CD4-positive, alpha-beta T cell (primary cell): ENCODE measurements around the gene PBX1. TPM values are rescaled to one million over a fixed set of nuclear protein-coding genes. Genes with fewer than 3 reads are reported as not detected.

ENCODE experiments used
- ATAC-seq: fragments of 200-7000 bp; cut with Tn5 transposase; one replicate; pipeline ENCODE4 v1.10.0; 2022; ENCODE audit warnings: mild to moderate bottlenecking; ENCODE audit not compliant: poor library complexity
- CTCF ChIA-PET: fragments of 350-600 bp; sonication (Branson Sonifier 250); formaldehyde crosslinking; loops from one replicate; lab custom pipeline; 2021; ENCODE audit warnings: antibody characterized with exemption, inconsistent platforms; lab: Charles Lee
- POLR2A ChIA-PET: fragments of 350-600 bp; sonication (Branson Sonifier 250); formaldehyde crosslinking; loops from one replicate; lab custom pipeline; 2021; ENCODE audit warnings: antibody characterized with exemption, inconsistent platforms; lab: Charles Lee
- DNase-seq, 14 experiments: peaks; one replicate each; pipeline ENCODE4 v3.0.0-alpha.2; 2013 to 2020; ENCODE audit warnings: mixed read lengths in 2 of 14
- H3K27ac ChIP-seq, 2 donors: one replicate each; pipeline versions ENCODE4 v1.5.1 to v1.7.0; 2013; ENCODE audit warnings: low read length in 2 of 2, low read depth in 1 of 2, mild to moderate bottlenecking in 1 of 2
- H3K27me3 ChIP-seq, 2 experiments: 1 replicate in 1 of 2; 2 replicates in 1 of 2; pipeline versions ENCODE4 v1.6.1 to v1.7.0; 2013; ENCODE audit warnings: low read length in 2 of 2, control low read depth in 1 of 2, mild to moderate bottlenecking in 1 of 2, moderate library complexity in 1 of 2; ENCODE audit not compliant: insufficient read depth in 2 of 2, control insufficient read depth in 1 of 2
- H3K36me3 ChIP-seq: one replicate; pipeline ENCODE4 v1.6.1; 2013; ENCODE audit warnings: low read length, control low read depth; ENCODE audit not compliant: insufficient read depth
- H3K4me1 ChIP-seq: one replicate; pipeline ENCODE4 v1.6.1; 2013; ENCODE audit warnings: low read length, control low read depth; ENCODE audit not compliant: insufficient read depth
- H3K4me3 ChIP-seq: one replicate; pipeline ENCODE4 v1.5.1; 2013; ENCODE audit warnings: mild to moderate bottlenecking, low read length, moderate library complexity
- H3K9me3 ChIP-seq, 2 experiments: 1 replicate in 1 of 2; 2 replicates in 1 of 2; pipeline versions ENCODE4 v1.6.1 to v1.7.0; 2013; ENCODE audit warnings: low read length in 2 of 2, mild to moderate bottlenecking in 2 of 2, control low read depth in 1 of 2, moderate library complexity in 1 of 2; ENCODE audit not compliant: control insufficient read depth in 1 of 2, insufficient read depth in 1 of 2
- H3K27ac Mint-ChIP-seq: one replicate; pipeline ENCODE4 v1.8.0; 2020; ENCODE audit warnings: mixed read lengths
- H3K27me3 Mint-ChIP-seq: one replicate; pipeline ENCODE4 v1.8.0; 2021; ENCODE audit warnings: mixed read lengths
- H3K36me3 Mint-ChIP-seq: one replicate; pipeline ENCODE4 v1.8.0; 2021; ENCODE audit warnings: low read depth, mixed read lengths
- H3K4me1 Mint-ChIP-seq: one replicate; pipeline ENCODE4 v1.8.0; 2021; ENCODE audit warnings: low read depth, mixed read lengths
- H3K4me3 Mint-ChIP-seq: one replicate; pipeline ENCODE4 v1.8.0; 2020; ENCODE audit warnings: mild to moderate bottlenecking, mixed read lengths
- H3K9me3 Mint-ChIP-seq: one replicate; pipeline ENCODE4 v1.8.0; 2020; ENCODE audit warnings: mixed read lengths
- CTCF ChIP-seq: fragments of 200-600 bp; IDR thresholded peaks from one replicate; pipeline ENCODE4 v1.8.0; 2022; ENCODE audit warnings: antibody characterized with exemption, mild to moderate bottlenecking
- intact Hi-C, 2 experiments: fragments of 100-400 bp; cut with DNase I in 1 of 2; cut with micrococcal nuclease in 1 of 2; formaldehyde crosslinking; loops; one replicate each; pipeline versions ENCODE4 v1.15.1 to v1.9.0; 2023 to 2025; cut with DNase I, micrococcal nuclease
- total RNA-seq, 174 experiments: library from RNA in 2 of 174; stranded (reverse) in 2 of 174; gene quantifications; one replicate each; pipeline ENCODE4 v1.2.3 and lab custom pipeline; 2021 to 2026

The PBX1 gene
- total RNA-seq, 2 experiments from 2014 or later = 0.64 to 0.96 TPM

DNA sequence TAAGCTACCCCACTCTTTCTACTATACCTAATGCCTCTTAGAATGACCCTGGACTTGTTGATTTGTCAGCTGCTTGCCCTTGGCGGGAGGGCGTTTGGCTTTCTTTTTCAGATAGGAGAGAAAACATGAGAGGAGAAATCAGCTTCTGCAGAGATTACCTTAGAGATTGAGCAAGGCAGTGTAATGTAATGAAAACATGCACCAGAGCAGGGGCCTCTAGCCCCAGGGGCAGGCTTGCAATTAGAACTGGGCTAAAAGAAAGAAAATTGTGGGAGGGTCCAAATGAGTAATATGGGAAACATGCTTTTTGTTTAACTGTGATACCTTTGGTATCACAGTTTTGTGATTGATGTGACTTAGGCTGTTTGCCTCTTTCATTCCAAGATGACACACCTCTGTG lies 89.7 kb downstream of the PBX1 start:
- Mint-ChIP-seq H3K9me3 (no peaks in the 10 kb centered on the region), H3K4me3 (no peak overlapping the region), H3K4me1 (no peaks in the 10 kb centered on the region), H3K36me3 (no peaks in the 10 kb centered on the region), H3K27me3 (no peaks in the 10 kb centered on the region), H3K27ac (no peak overlapping the region)
- Histone ChIP-seq H3K36me3 (no peaks in the 10 kb centered on the region), H3K4me1 (no peaks in the 10 kb centered on the region), H3K9me3 (peaks cover 0 to 10% of the 10 kb centered on the region in 2 experiments), H3K4me3 (no peak overlapping the region), H3K27me3 (no peaks in the 10 kb centered on the region), H3K27ac (no peak overlapping the region)
- intact Hi-C loops = no loop called here
- no peak for TF ChIP-seq CTCF
- ATAC-seq = no peak
- CTCF ChIA-PET = no interaction called here
- no peak for DNase-seq
- POLR2A ChIA-PET = no interaction called here

- no peaks in the 10 kb centered on the region for H3K36me3 Mint-ChIP-seq
- ChIA-PET POLR2A (no interaction called here), CTCF (no interaction called here)
- no peak overlapping the region for H3K27ac Mint-ChIP-seq
- Histone ChIP-seq H3K27ac (no peak overlapping the region), H3K9me3 (peaks cover 0 to 10% of the 10 kb centered on the region in 2 experiments), H3K27me3 (no peaks in the 10 kb centered on the region), H3K4me3 (no peak overlapping the region), H3K4me1 (no peaks in the 10 kb centered on the region), H3K36me3 (no peaks in the 10 kb centered on the region)
- no peaks in the 10 kb centered on the region for H3K27me3 Mint-ChIP-seq
- no peaks in the 10 kb centered on the region for H3K4me1 Mint-ChIP-seq
- no peak for TF ChIP-seq CTCF
- H3K9me3 Mint-ChIP-seq = no peaks in the 10 kb centered on the region
- H3K4me3 Mint-ChIP-seq = no peak overlapping the region
- DNase-seq = no peak
- intact Hi-C loops = no loop called here
- no peak for ATAC-seq
These were observed 90.2 kb downstream of the PBX1 start for GRCh38 chr1:164649146-164649545.

- no peaks in the 10 kb centered on the region for H3K4me1 Mint-ChIP-seq
- CTCF ChIA-PET = no interaction called here
- no peak for ATAC-seq
- intact Hi-C loops = no loop called here
- no peak for TF ChIP-seq CTCF
- DNase-seq = no peak
- Histone ChIP-seq H3K36me3 (no peaks in the 10 kb centered on the region), H3K4me1 (no peaks in the 10 kb centered on the region), H3K27me3 (no peaks in the 10 kb centered on the region), H3K4me3 (no peak overlapping the region), H3K27ac (no peak overlapping the region), H3K9me3 (peaks cover 0 to 10% of the 10 kb centered on the region in 2 experiments)
- no peak overlapping the region for H3K27ac Mint-ChIP-seq
- H3K9me3 Mint-ChIP-seq = no peaks in the 10 kb centered on the region
- no peaks in the 10 kb centered on the region for H3K27me3 Mint-ChIP-seq
- no peak overlapping the region for H3K4me3 Mint-ChIP-seq
- POLR2A ChIA-PET = no interaction called here
- no peaks in the 10 kb centered on the region for H3K36me3 Mint-ChIP-seq
These were observed 91.5 kb downstream of the PBX1 start for GRCh38 chr1:164650531-164650930.
